GM12878 (cell line): ENCODE measurements around the gene ELP6. TPM values are rescaled to one million over a fixed set of nuclear protein-coding genes. Genes with fewer than 3 reads are reported as not detected.

Experiments
- ATAC-seq: fragments of 200-7000 bp; cut with Tn5 transposase; 3 replicates; pipeline ENCODE4 v1.9.1; 2020; ENCODE audit warnings: mild to moderate bottlenecking, moderate library complexity
- BruUV-seq: library from RNA; stranded (reverse); fragments of 400-500 nt; replicated peaks from 2 replicates; lab custom pipeline; 2021; lab: Mats Ljungman, UMichigan
- CTCF ChIA-PET: fragments of 300-600 bp; sonication (Branson Sonifier 250); formaldehyde crosslinking; extraction: SDS; loops from one replicate; lab custom pipeline; 2021; ENCODE audit warnings: inconsistent platforms; lab: Yijun Ruan, JAX
- POLR2A ChIA-PET: fragments of 350-600 bp; formaldehyde crosslinking; extraction: SDS; loops from one replicate; lab custom pipeline; 2021; ENCODE audit warnings: inconsistent platforms; lab: Charles Lee
- RAD21 ChIA-PET: fragments of 300-600 bp; sonication (Branson Sonifier 250); formaldehyde crosslinking; loops from one replicate; lab custom pipeline; 2023; ENCODE audit warnings: antibody characterized with exemption; ENCODE audit not compliant: unreplicated experiment; lab: Charles Lee
- SMC1A ChIA-PET: fragments of 300-600 bp; sonication (Branson Sonifier 250); formaldehyde crosslinking; loops from one replicate; lab custom pipeline; 2023; ENCODE audit not compliant: unreplicated experiment, uncharacterized antibody; lab: Charles Lee
- DNase-seq: peaks from one replicate; pipeline ENCODE4 v3.0.0-alpha.2; 2011; ENCODE audit warnings: low read depth, low spot score
- FAIRE-seq: peaks from 3 replicates; lab custom pipeline; 2011; peaks lifted over from hg19 to GRCh38; lab: Jason Lieb, UNC
- H2AFZ ChIP-seq: 2 replicates; pipeline ENCODE4 v1.6.0; 2011; ENCODE audit warnings: low read depth, low read length, control low read depth; ENCODE audit not compliant: control insufficient read depth
- H3K27ac ChIP-seq: 2 replicates; pipeline ENCODE4 v1.5.1; 2011; ENCODE audit warnings: control low read depth; ENCODE audit not compliant: control insufficient read depth, insufficient read depth
- H3K27me3 ChIP-seq, 2 experiments: replicated peaks in 1 of 2; 2 replicates each; pipeline versions ENCODE4 v1.6.0 to v1.6.1; 2011; ENCODE audit warnings: low read length in 1 of 2; ENCODE audit not compliant: control insufficient read depth in 2 of 2, insufficient read depth in 2 of 2
- H3K36me3 ChIP-seq, 2 experiments: 2 replicates each; pipeline ENCODE4 v1.5.1; 2011; ENCODE audit warnings: low read length in 1 of 2; ENCODE audit not compliant: control insufficient read depth in 2 of 2, insufficient read depth in 2 of 2
- H3K4me1 ChIP-seq: 2 replicates; pipeline ENCODE4 v1.6.1; 2011; ENCODE audit warnings: mild to moderate bottlenecking, low read length, moderate library complexity, mixed read lengths; ENCODE audit not compliant: control insufficient read depth, insufficient read depth
- H3K4me2 ChIP-seq: 2 replicates; pipeline ENCODE4 v1.6.0; 2011; ENCODE audit warnings: control low read depth; ENCODE audit not compliant: control insufficient read depth, insufficient read depth
- H3K4me3 ChIP-seq: fragments of 200-600 bp; sonication (generic); 2 replicates; pipeline ENCODE4 v1.5.1; 2016
- H3K79me2 ChIP-seq: 2 replicates; pipeline ENCODE4 v1.6.0; 2011; ENCODE audit warnings: low read length; ENCODE audit not compliant: control insufficient read depth, insufficient read depth
- H3K9ac ChIP-seq: 2 replicates; pipeline ENCODE4 v1.8.0; 2011; ENCODE audit warnings: low read length, control low read depth, mixed read lengths; ENCODE audit not compliant: control insufficient read depth, insufficient read depth
- H3K9me3 ChIP-seq: replicated peaks from 3 replicates; pipeline ENCODE4 v1.5.1; 2011; ENCODE audit warnings: mild to moderate bottlenecking, low read length; ENCODE audit not compliant: control insufficient read depth, insufficient read depth
- H4K20me1 ChIP-seq: 2 replicates; pipeline ENCODE4 v1.6.0; 2011; ENCODE audit not compliant: control insufficient read depth, insufficient read depth
- BMI1 ChIP-seq: fragments of 450-650 bp; IDR thresholded peaks from 2 replicates; pipeline ENCODE4 v1.6.1; 2016; ENCODE audit warnings: mild to moderate bottlenecking, moderate library complexity, borderline replicate concordance
- ELK1 ChIP-seq: IDR thresholded peaks from 2 replicates; pipeline ENCODE4 v1.6.1; 2012; ENCODE audit warnings: low read depth, low read length, improper control_type of control experiment
- KLF5 ChIP-seq: fragments of 450-650 bp; IDR thresholded peaks from 2 replicates; pipeline ENCODE4 v1.6.1; 2014; ENCODE audit warnings: mild to moderate bottlenecking; ENCODE audit not compliant: partially characterized antibody
- MYB ChIP-seq: fragments of 150-350 bp; IDR thresholded peaks from 2 replicates; pipeline ENCODE4 v1.6.1; 2014; ENCODE audit warnings: mild to moderate bottlenecking, low read depth, low read length, borderline replicate concordance
- NKRF ChIP-seq: fragments of 450-650 bp; conservative IDR thresholded peaks from 2 replicates; pipeline ENCODE4 v1.6.1; 2017; ENCODE audit warnings: mild to moderate bottlenecking, moderate library complexity
- NR2C1 ChIP-seq: fragments of 450-650 bp; IDR thresholded peaks from 2 replicates; pipeline ENCODE4 v1.6.1; 2017; ENCODE audit warnings: antibody characterized with exemption, mild to moderate bottlenecking, moderate library complexity
- NR2C2 ChIP-seq: IDR thresholded peaks from 2 replicates; pipeline ENCODE4 v1.6.1; 2011; ENCODE audit warnings: borderline replicate concordance, low read depth; ENCODE audit not compliant: control insufficient read depth, insufficient read length
- NR2F1 ChIP-seq: fragments of 450-650 bp; conservative IDR thresholded peaks from 2 replicates; pipeline ENCODE4 v1.6.1; 2017; ENCODE audit warnings: mild to moderate bottlenecking
- POLR2AphosphoS2 ChIP-seq: IDR thresholded peaks from 2 replicates; pipeline ENCODE4 v1.6.1; 2011; ENCODE audit warnings: low read depth, mild to moderate bottlenecking, low read length, improper control_type of control experiment, moderate library complexity
- RAD51 ChIP-seq: fragments of 450-650 bp; IDR thresholded peaks from 2 replicates; pipeline ENCODE4 v1.6.1; 2016; ENCODE audit warnings: moderate library complexity, mild to moderate bottlenecking, inconsistent platforms
- SKIL ChIP-seq: fragments of 450-650 bp; IDR thresholded peaks from 2 replicates; pipeline ENCODE4 v1.6.1; 2017; ENCODE audit warnings: mild to moderate bottlenecking, low read depth, inconsistent platforms; ENCODE audit not compliant: poor library complexity, severe bottlenecking
- TCF12 ChIP-seq: IDR thresholded peaks from 2 replicates; pipeline ENCODE4 v1.6.1; 2011; ENCODE audit warnings: low read depth, mild to moderate bottlenecking, low read length
- YY1 ChIP-seq: IDR thresholded peaks from 2 replicates; pipeline ENCODE4 v1.6.1; 2011; ENCODE audit warnings: low read depth, mild to moderate bottlenecking, low read length
- ZBTB40 ChIP-seq: fragments of 450-650 bp; IDR thresholded peaks from 2 replicates; pipeline ENCODE4 v1.6.1; 2016; ENCODE audit warnings: mild to moderate bottlenecking, moderate library complexity, borderline replicate concordance
- WGBS: methylation state at CpG from one replicate; pipeline ENCODE4 v1.1.6; 2016; ENCODE audit warnings: low lambda C conversion rate; ENCODE audit not compliant: insufficient replicate concordance, insufficient coverage; ENCODE audit errors: missing lambda C conversion rate; 5-methylcytosine and 5-hydroxymethylcytosine counted together
- in situ Hi-C: fragments of 300-500 bp; cut with MboI; formaldehyde crosslinking; loops from 9 replicates; pipeline ENCODE4 v1.14.3; 2018; ENCODE audit warnings: mixed read lengths
- intact Hi-C: fragments of 100-400 bp; cut with micrococcal nuclease; formaldehyde crosslinking; loops from one replicate; pipeline ENCODE4 v1.14.2; 2022; ENCODE audit not compliant: unreplicated experiment
- polyA plus RNA-seq, 11 experiments: library from polyadenylated mRNA; depleted of rRNA in 4 of 11; unstranded in 6 of 11; stranded (reverse) in 5 of 11; fragments of >200 nt; fragmentation: Nextera tagmentation in 4 of 11; fragmentation: Illumina TruSeq in 1 of 11; extraction: Ambion mirVana in 4 of 11; extraction: Trizol in 1 of 11; gene quantifications; 1 replicate in 1 of 11; 2 replicates in 10 of 11; pipeline versions ENCODE4 v1.2.1 to v1.2.3, GENCODE V29; 2011 to 2016; ENCODE audit warnings: inconsistent platforms in 2 of 11, missing spikeins in 2 of 11, low read depth in 1 of 11
- total RNA-seq, 4 experiments: library from RNA; depleted of rRNA in 3 of 4; stranded (reverse); fragments of >200 nt in 3 of 4; fragmentation: Illumina TruSeq in 1 of 4; extraction: Trizol in 1 of 4; gene quantifications; 2 replicates each; pipeline versions ENCODE4 v1.2.1 to v1.2.3, GENCODE V29; 2013 to 2021

ELP6 gene
- total and polyA plus RNA-seq, 10 of the 15 experiments (the other 5 are each of a cell fraction or from before 2014, with no cell fraction given): 39.5 to 83.3 (median 50.2) TPM

GRCh38 chr3:47515100-47515499 lies 1.6 kb upstream of the ELP6 start:
- H2AFZ ChIP-seq: no peak overlapping the region
- no peaks in the 10 kb centered on the region for H3K9me3 ChIP-seq
- no peak overlapping the region for H3K9ac ChIP-seq
- ChIA-PET SMC1A (interaction anchor here (0.6 to 2.8 kb wide), 2 partner anchors 93 to 94 kb away, joined by 3 to 7 read pairs; no protein-coding TSS in a partner anchor), POLR2A (interaction anchor here (0.6 kb wide), 1 partner anchor 10 kb away, joined by 5 read pairs; no protein-coding TSS in a partner anchor), CTCF (interaction anchor here (1.1 to 8.4 kb wide), 2 partner anchors 92 to 275 kb away, joined by 3 to 53 read pairs; no protein-coding TSS in a partner anchor), RAD21 (interaction anchor here (0.6 to 1.4 kb wide), 2 partner anchors 94 to 786 kb away, joined by 3 to 7 read pairs; no protein-coding TSS in a partner anchor)
- DNase-seq: no peak
- in situ Hi-C loops: no loop called here
- BruUV-seq: no TSS peak
- H3K4me1 ChIP-seq: peaks cover 6% of the 10 kb centered on the region; the same call in 1 of the 2 replicates
- ATAC-seq: no peak
- intact Hi-C loops: no loop called here
- H3K27ac ChIP-seq: no peak overlapping the region
- peaks cover 27% of the 10 kb centered on the region for H3K79me2 ChIP-seq
- no peak overlapping the region for H3K4me3 ChIP-seq
- no peak for FAIRE-seq
- no peaks in the 10 kb centered on the region for H4K20me1 ChIP-seq
- no peaks in the 10 kb centered on the region for H3K27me3 ChIP-seq
- H3K4me2 ChIP-seq: no peak overlapping the region
- 95% methylated on average over 5 of the region's 5 CpGs for WGBS
- peaks cover 0 to 6% of the 10 kb centered on the region in 2 experiments; a peak in 2 of 4 replicates for H3K36me3 ChIP-seq
- TF ChIP-seq NKRF (no peak), MYB (no peak), TCF12 (no peak), POLR2AphosphoS2 (no peak), SKIL (no peak), ZBTB40 (no peak), YY1 (no peak), NR2C2 (no peak), NR2F1 (no peak), RAD51 (no peak), ELK1 (no peak), KLF5 (no peak), BMI1 (no peak), NR2C1 (no peak)
